ENCODE results near the gene VPS52.
A peak's percentile ranks its signal among the peaks of the same experiment; 100 is the strongest.

Gene VPS52

DNA sequence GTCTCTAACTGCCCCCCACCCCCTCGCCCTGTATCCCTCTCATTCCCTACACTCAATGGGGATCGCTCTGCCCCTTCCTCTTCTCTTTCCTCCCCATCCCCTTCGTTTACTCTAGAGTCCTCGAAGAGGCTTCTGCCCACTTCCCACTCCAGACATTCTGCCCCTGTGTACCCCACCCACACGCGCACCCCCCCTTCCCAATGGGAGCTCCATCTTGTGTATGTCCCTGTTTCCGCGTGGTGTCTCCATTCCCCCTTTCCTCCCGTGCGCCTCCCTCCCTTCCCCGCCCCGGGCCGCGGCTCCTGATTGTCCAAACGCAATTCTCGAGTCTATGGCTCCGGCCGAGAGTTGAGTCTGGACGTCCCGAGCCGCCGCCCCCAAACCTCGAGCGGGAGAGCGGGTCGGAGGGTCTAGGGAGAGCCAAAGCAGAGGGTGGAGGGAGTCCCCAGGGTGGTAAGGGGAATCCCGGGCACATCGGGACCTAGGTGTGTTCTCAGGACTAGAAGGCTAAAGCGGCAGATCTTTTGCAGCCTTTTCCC, 64.1 kb downstream of the VPS52 start:
- no peak for DNase-seq

DNA sequence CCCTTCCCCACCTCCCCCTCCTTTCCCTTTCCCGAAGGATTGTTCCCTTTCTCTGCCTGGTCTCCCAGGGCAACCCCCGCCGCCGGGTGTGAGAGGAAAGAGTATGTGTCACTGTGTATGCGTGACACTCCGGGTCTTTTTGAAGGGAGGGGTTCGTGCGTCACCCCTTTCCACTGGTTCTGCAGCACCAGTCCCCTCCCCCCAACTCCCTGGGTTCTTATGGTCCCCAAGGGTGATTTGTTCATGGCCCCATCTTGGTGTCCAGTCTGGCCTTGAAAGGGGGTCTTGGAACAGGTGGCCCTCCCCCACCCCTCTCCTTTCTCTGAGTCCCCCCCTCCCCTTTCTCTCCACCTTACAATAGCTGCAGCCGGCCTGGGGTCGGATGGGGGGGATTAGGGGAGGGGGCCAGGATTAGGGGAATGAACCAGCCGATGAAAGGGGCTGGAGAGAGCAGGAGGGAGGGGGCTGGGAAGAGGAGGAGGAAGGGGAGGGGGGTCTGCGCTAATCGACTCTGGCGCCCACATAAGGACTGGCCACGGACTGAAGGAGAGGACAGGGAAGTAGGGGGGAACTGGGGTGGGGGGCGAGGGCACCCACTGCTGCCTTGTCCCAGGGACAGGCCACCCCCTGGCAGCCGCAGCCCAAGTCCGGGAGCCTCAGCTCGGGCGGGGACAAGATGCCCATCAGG, 64.7 kb downstream of the VPS52 start:
- DNase-seq, result no peak

DNA sequence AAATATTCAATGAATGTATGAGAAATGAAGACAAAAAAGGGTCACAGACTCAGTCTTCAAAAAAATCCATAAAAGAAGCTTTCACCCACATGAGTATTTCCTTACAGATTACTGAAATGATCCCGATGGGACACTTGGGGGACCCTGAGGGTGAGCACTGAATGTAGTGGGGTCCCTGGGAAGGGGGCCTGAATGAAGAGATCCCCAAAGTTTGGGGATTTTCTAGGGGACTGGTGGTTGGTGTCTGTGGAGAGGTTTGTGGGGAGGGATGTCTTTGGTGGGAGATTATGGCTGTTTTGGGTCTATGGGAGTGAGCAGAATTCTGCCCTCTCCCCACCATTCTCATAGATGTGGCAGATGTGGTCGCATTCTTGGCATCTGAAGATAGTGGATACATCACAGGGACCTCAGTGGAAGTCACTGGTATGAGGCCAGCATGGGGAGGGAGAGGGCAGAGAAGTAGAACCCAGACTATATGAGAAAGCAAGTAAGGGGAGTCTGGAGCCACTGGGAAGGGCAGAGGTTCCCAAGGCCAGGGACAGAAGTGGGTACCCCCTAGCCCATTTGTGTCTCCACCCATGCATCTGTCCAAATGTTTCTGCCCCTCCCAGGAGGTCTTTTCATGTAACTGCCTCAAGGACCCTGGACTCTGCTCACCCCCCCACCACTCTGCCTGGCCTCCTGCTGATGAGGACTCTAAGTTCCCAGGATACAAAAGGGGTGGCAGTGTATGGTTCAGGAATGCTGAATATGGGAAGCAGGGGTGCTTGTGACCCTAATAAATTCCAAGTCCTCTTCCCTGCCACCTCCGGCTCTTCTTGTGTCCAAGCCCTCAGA, 65.4 kb downstream of the VPS52 start:
- DNase-seq, result no peak

DNA sequence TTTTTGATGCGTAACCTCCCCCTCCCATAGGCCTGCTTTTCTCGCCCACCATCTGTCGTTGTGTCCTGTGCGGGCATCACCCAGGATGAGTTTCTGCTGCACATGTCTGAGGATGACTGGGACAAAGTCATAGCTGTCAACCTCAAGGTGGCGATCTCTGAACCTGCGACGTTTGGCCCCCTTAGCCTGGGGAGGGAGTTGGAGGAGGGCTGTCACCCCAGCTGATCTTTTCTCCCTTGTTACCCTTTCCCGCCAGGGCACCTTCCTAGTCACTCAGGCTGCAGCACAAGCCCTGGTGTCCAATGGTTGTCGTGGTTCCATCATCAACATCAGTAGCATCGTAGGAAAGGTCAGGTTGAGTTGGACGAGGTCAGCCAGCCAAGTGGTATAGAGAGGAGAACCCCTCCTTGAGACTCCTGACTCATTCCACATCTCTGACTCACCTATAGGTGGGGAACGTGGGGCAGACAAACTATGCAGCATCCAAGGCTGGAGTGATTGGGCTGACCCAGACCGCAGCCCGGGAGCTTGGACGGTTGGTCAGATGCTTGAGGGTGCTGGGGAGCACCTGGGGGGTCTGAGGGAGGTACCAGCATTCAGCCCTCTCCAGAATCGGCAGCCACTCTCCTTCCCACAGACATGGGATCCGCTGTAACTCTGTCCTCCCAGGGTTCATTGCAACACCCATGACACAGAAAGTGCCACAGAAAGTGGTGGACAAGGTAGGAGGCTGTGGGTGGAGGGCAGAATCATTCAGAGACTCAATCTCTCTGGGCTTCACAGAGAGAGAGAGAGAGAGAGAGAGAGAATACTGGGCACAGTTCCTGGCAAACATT, 66.3 kb downstream of the VPS52 start:
- peak; percentile 76 for DNase-seq

DNA sequence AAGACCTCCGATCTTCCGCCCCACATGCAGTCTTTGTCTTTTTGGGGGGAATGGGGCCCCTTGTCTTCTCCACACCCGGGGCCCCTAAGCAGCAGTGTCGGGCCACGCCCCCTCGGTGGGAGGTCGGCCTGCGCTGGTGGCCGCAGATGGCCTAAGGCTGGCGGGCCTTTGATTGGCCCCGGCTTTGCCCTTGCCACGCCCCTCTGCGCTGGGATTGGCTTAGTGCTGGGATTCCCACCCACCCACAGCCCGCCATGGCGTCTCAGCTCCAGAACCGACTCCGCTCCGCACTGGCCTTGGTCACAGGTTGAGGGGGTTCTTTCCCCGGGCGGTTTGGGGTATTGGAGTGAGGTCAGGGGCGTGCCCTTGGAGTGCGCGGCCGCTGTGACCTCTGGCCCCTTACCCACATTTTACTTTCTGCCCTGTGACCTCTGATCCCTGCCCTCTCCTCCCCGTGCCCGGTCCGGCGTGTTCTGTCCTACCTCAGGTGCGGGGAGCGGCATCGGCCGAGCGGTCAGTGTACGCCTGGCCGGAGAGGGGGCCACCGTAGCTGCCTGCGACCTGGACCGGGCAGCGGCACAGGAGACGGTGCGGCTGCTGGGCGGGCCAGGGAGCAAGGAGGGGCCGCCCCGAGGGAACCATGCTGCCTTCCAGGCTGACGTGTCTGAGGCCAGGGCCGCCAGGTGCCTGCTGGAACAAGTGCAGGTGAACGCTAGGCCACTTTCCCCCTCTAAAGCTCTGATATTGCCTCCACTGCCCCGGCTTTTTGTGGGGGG, 67.1 kb downstream of the VPS52 start, which contains the start of gene HSD17B8:
Gene HSD17B8, plus strand, starts transcription at position 241 of the 776 bp plus-strand sequence. Its CDS starts 14 bp downstream, at position 255.
- peak; percentile 97 for DNase-seq

DNA sequence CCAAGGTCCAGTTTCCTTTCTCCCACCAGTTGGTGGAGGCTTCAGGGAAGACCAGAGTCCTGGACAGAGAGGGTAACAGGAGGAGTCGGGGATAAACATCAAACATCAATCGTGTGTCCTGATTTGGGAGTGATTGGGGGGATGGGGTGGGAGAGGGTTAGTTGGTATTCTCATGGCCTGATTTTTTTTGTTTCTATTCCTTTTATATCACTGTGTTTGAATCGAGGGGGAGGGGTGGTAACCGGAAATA, 67.6 kb downstream of the VPS52 start:
- DNase-seq, result no peak

DNA sequence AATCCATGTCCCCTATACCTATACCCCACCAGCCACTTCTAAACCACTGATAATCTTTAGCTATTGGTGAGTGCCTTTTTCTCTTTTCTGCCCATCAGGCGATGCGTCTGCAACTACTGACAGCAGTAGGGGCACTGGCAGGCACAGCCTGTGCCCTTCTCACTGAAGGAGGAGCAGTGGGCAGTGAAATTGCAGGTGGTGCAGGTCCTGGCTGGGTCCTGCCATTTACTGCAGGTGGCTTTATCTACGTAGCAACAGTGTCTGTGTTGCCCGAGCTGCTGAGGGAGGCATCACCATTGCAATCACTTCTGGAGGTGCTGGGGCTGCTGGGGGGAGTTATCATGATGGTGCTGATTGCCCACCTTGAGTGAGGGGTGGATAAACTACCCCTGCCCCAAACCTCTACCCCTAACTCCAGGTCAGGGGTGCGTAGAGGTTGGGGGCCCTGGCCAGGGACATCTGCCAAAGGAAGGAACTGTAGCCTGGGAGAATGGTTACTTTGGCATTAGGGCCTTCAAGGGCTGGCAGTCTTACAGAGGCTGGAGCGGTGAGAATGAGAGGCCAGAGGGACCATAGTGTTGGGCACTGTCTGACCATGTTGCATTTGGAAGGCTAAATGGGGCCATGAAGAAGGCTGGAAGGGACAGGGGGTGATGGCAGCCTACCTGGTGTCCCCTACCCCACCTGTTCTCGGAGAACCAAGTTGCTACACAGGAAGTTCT, 68.1 kb downstream of the VPS52 start:
- no peak for DNase-seq

DNA sequence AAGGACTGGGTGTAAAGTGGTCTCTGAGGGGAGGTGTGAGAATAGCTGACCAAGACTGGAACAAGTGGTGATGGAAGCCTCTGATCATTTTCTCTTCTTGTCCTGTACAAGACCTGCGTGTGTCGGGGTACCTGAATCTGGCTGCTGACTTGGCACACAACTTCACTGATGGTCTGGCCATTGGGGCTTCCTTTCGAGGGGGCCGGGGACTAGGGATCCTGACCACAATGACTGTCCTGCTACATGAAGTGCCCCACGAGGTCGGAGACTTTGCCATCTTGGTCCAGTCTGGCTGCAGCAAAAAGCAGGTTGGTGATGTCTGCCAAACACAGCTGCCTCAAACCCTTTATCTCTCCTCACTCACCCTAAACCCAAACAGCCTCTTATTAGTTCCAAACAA, 68.9 kb downstream of the VPS52 start:
- DNase-seq, result no peak

DNA sequence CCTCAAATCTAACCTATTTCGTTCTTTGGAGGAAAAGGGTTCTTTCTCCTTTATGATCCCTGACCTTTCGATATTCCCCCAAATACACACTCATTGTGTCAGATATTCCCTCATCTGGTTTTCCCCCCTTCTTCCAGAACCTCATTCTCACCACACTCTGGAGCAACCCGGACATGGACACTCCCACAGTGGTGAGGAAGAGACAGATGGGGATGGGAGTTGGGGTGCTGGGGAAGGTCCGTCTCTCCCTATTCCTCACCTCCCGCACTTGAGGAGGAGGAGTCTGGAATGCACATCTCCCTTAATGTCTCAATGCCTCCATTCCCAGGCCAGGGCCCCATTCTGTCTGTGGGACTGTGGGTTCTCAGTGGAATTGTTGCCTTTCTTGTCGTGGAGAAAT, 69.7 kb downstream of the VPS52 start:
- no peak for DNase-seq

DNA sequence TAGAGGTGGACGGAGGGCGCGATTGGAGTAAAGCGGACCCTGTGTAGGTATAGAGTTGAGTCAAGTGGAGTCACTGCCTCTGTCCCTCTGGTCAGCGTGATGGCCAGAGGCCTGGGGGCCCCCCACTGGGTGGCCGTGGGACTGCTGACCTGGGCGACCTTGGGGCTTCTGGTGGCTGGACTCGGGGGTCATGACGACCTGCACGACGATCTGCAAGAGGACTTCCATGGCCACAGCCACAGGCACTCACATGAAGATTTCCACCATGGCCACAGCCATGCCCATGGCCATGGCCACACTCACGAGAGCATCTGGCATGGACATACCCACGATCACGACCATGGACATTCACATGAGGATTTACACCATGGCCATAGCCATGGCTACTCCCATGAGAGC, 70.5 kb downstream of the VPS52 start:
- DNase-seq, result no peak
